Measurements from ENCODE around the gene MRC2.

MRC2 gene

DNA sequence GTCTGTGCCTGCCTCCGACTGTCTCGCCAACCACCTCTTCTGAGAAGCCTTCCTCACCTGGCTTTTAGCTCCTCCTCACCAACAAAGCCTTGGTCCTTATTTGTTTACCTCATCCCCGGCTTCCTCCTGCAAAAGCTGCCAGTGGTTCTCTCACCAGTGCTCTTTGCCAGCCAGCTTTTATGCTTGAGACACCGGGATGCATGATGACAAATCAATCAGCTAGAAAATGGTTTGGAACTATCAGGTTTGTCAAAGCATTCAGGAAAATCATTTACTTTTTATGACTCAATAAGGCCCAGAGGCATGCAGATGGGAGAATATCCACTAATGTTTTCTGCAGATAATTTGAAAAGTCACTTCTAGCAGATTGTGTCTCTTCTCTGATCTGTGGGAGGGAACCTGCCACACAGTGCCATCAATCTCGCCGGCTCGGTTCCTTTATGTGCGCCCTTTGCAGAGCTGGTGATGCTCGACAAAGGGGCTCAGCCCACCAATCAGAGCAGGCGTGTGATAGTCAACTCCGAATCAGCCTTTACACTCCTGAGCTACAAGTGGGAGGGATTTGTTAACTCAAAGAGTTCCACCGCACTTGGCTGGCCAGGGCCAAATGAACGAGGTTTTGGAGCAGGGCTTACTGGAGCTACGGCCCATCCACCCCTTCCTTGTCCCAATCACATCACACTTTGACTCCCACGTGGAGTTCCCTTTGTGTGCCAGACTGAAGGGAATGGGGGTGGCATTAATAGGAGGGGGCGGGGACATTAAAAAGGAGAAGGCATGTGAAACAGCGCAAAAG is 85.8 kb downstream of the MRC2 start:
- TF ChIP-seq EP300 (IDR thresholded peaks at IDR 0.05; ENCODE audit: borderline replicate concordance) = no peak
- no peak for TF ChIP-seq FOXM1 (IDR thresholded peaks at IDR 0.05; ENCODE audit: borderline replicate concordance, low read depth)
- no peak for TF ChIP-seq EGR1 (IDR thresholded peaks at IDR 0.05)
- TF ChIP-seq TAF1 (IDR thresholded peaks at IDR 0.05; ENCODE audit: low read depth) = no peak
- no peak for TF ChIP-seq MAX (IDR thresholded peaks at IDR 0.05)
- TF ChIP-seq NFIC (IDR thresholded peaks at IDR 0.05) = no peak
- TF ChIP-seq, protein P1, sequence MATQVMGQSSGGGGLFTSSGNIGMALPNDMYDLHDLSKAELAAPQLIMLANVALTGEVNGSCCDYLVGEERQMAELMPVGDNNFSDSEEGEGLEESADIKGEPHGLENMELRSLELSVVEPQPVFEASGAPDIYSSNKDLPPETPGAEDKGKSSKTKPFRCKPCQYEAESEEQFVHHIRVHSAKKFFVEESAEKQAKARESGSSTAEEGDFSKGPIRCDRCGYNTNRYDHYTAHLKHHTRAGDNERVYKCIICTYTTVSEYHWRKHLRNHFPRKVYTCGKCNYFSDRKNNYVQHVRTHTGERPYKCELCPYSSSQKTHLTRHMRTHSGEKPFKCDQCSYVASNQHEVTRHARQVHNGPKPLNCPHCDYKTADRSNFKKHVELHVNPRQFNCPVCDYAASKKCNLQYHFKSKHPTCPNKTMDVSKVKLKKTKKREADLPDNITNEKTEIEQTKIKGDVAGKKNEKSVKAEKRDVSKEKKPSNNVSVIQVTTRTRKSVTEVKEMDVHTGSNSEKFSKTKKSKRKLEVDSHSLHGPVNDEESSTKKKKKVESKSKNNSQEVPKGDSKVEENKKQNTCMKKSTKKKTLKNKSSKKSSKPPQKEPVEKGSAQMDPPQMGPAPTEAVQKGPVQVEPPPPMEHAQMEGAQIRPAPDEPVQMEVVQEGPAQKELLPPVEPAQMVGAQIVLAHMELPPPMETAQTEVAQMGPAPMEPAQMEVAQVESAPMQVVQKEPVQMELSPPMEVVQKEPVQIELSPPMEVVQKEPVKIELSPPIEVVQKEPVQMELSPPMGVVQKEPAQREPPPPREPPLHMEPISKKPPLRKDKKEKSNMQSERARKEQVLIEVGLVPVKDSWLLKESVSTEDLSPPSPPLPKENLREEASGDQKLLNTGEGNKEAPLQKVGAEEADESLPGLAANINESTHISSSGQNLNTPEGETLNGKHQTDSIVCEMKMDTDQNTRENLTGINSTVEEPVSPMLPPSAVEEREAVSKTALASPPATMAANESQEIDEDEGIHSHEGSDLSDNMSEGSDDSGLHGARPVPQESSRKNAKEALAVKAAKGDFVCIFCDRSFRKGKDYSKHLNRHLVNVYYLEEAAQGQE (IDR thresholded peaks at IDR 0.05; ENCODE audit: low read depth) = no peak
- no peak for TF ChIP-seq YY1 (IDR thresholded peaks at IDR 0.05; ENCODE audit: low read depth)
- TF ChIP-seq CREB1 (IDR thresholded peaks at IDR 0.05; ENCODE audit: low read depth) = no peak
- no peak for TF ChIP-seq RAD21 (IDR thresholded peaks at IDR 0.05; ENCODE audit: low read depth)
- TF ChIP-seq USF1 (IDR thresholded peaks at IDR 0.05) = no peak
- no peak for TF ChIP-seq CEBPB (IDR thresholded peaks at IDR 0.05)
- no peak for TF ChIP-seq TCF12 (IDR thresholded peaks at IDR 0.05; ENCODE audit: low read depth)
- no peak for TF ChIP-seq ZBTB7A (IDR thresholded peaks at IDR 0.05; ENCODE audit: low read depth)
- TF ChIP-seq TEAD4 (IDR thresholded peaks at IDR 0.05) = no peak

GRCh38 chr17:62714016-62714777 is 86.7 kb downstream of the MRC2 start:
- TF ChIP-seq NFIC (IDR thresholded peaks at IDR 0.05) (no peak), CREB1 (IDR thresholded peaks at IDR 0.05; ENCODE audit: low read depth) (no peak), EP300 (IDR thresholded peaks at IDR 0.05; ENCODE audit: borderline replicate concordance) (no peak), FOXM1 (IDR thresholded peaks at IDR 0.05; ENCODE audit: borderline replicate concordance, low read depth) (no peak), TAF1 (IDR thresholded peaks at IDR 0.05; ENCODE audit: low read depth) (no peak), EGR1 (IDR thresholded peaks at IDR 0.05) (no peak), TEAD4 (IDR thresholded peaks at IDR 0.05) (no peak), ZBTB7A (IDR thresholded peaks at IDR 0.05; ENCODE audit: low read depth) (no peak)
- TF ChIP-seq, protein P1 (IDR thresholded peaks at IDR 0.05; ENCODE audit: low read depth) = no peak

GRCh38 chr17:62715882-62716390 is 88.5 kb downstream of the MRC2 start:
- no peak for TF ChIP-seq EGR1 (IDR thresholded peaks at IDR 0.05)
- no peak for TF ChIP-seq EP300 (IDR thresholded peaks at IDR 0.05; ENCODE audit: borderline replicate concordance)
- TF ChIP-seq MAX (IDR thresholded peaks at IDR 0.05) = no peak
- TF ChIP-seq YY1 (IDR thresholded peaks at IDR 0.05; ENCODE audit: low read depth) = no peak
- no peak for TF ChIP-seq TAF1 (IDR thresholded peaks at IDR 0.05; ENCODE audit: low read depth)
- no peak for TF ChIP-seq TCF12 (IDR thresholded peaks at IDR 0.05; ENCODE audit: low read depth)
- no peak for TF ChIP-seq RAD21 (IDR thresholded peaks at IDR 0.05; ENCODE audit: low read depth)
- no peak for TF ChIP-seq TEAD4 (IDR thresholded peaks at IDR 0.05)
- TF ChIP-seq, protein P1 (IDR thresholded peaks at IDR 0.05; ENCODE audit: low read depth) = no peak
- TF ChIP-seq CREB1 (IDR thresholded peaks at IDR 0.05; ENCODE audit: low read depth) = no peak
